ENCODE data around the gene CLGN. TPM values are rescaled to one million over a fixed set of nuclear protein-coding genes. Genes with fewer than 3 reads are reported as not detected.
A peak's percentile ranks its signal among the peaks of the same experiment; 100 is the strongest.

The CLGN gene
- total RNA-seq, 8 experiments from 2014 or later = 0.58 to 26.0 (median 21.4) TPM; not detected in 1

DNA sequence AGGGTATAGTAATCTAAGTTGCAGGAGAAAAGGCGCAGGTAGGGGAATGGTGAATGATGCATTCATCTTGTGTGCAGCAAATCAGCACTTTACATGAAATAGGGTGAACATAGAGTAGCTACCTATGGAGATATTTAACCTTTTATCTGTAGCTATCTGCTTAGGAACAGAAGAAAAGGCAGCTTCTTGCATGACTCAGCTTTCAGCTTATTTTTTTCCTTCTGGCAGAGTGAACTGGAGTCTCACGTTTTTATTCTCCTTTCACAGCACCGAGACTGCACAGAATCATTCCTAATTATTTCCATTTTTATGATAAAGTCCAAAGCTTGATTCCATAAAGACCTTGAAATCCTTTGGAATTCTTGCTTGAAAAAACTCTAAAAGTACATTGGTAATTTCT, 58.8 kb downstream of the CLGN start:
- no peak for ATAC-seq (replicated peaks in 6 of 8)
- H3K4me1 ChIP-seq (replicated peaks in 1 of 2) = no peaks in the 10 kb centered on the region
- H3K27ac ChIP-seq = no peak overlapping the region
- in situ Hi-C loops (cut with MboI; ENCODE audit: low pct_unique_long_range_greater_than_20kb in 2 of 9, low sequenced_read_pairs in 9 of 9, unreplicated experiment in 9 of 9) = loop anchor here in 4 of 9 experiments (25.0 kb wide), 3 partner anchors 244 to 769 kb away; partner anchors contain the start of gene RNF150 (in 1 of the 4)
- no peak overlapping the region for H3K4me3 ChIP-seq
- 5 to 97% (median 76%) methylated on average over 2 to 3 of the region's 3 CpGs; no CpG with 5 or more reads in 3 of the 10 experiments for WGBS, 10 experiments

DNA sequence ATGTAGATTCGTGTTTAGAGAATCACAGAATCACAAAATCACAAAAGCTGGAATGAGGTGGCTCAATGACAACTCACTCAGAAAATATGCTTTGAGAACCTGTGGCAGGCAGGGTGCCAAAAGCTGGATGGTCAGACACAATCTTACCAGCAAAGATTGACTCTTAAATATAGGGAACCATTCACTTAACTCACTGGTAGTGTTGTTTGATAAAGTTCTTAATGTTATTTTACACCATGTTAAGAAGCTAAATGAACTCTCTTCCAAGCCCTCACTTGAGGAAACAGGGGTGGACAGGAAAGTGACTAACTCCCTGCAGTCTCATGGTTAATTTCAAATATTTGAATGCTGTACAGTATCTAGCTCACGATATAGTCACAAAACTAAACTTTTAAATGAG, 59.7 kb downstream of the CLGN start:
- Histone ChIP-seq H3K27ac (no peak overlapping the region), H3K4me3 (no peak overlapping the region), H3K4me1 (replicated peaks in 1 of 2) (no peaks in the 10 kb centered on the region)
- 0 to 100% (median 38%) methylated on average over 1 to 2 of the region's 2 CpGs; no CpG with 5 or more reads in 2 of the 10 experiments for WGBS, 10 experiments
- ATAC-seq (replicated peaks in 6 of 8) = no peak
- in situ Hi-C loops (cut with MboI; ENCODE audit: low pct_unique_long_range_greater_than_20kb in 2 of 9, low sequenced_read_pairs in 9 of 9, unreplicated experiment in 9 of 9) = loop anchor here in 4 of 9 experiments (25.0 kb wide), 3 partner anchors 245 to 770 kb away; partner anchors contain the start of gene RNF150 (in 1 of the 4)

DNA sequence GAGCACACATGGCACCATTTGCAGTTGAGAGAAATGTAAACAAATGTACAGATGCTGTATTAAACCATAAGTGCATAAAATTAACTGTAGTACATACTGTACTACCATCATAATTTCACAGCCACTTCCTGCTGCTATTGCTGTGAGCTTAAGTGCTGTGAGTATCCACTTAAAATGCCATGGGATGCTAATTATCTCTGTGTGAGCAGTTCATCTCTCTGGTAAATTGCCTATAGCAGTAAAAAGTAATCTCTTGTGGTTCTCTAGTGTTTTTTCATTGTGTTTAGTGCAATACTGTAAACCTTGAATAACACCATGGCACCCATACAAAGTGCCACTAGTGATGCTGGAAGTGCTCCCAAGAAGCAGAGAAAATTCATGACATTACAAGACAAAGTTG, 63.9 kb downstream of the CLGN start:
- Histone ChIP-seq H3K4me1 (replicated peaks in 1 of 2) (no peaks in the 10 kb centered on the region), H3K27ac (no peak overlapping the region), H3K4me3 (no peak overlapping the region)
- peak in 1 of 8 experiments; percentile 88 for ATAC-seq (replicated peaks in 6 of 8)
- in situ Hi-C loops (cut with MboI; ENCODE audit: low pct_unique_long_range_greater_than_20kb in 2 of 9, low sequenced_read_pairs in 9 of 9, unreplicated experiment in 9 of 9) = loop anchor here in 4 of 9 experiments (25.0 kb wide), 3 partner anchors 249 to 774 kb away; partner anchors contain the start of gene RNF150 (in 1 of the 4)

DNA sequence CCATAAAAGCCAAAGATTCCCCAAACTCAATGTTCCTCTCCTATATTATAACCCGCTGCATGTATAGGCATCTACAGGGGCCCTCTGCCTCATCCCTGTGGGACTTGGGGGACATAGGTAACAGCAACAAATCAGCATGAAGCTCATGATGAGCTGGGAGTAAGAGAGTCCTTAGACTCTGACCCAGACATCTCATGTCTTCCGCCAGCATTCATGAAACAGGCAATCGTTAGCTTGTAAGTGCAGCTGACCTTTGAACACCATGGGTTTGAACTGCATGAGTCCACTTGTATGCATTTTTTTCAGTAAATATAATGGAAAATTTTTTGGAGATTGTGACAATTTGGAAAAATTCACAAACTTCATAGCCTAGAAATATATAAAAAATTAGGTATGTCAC, 64.4 kb downstream of the CLGN start:
- no peak overlapping the region for H3K27ac ChIP-seq
- no peak overlapping the region for H3K4me3 ChIP-seq
- ATAC-seq (replicated peaks in 6 of 8) = peak in 1 of 8 experiments; percentile 11
- in situ Hi-C loops (cut with MboI; ENCODE audit: low pct_unique_long_range_greater_than_20kb in 2 of 9, low sequenced_read_pairs in 9 of 9, unreplicated experiment in 9 of 9) = loop anchor here in 4 of 9 experiments (25.0 kb wide), 3 partner anchors 249 to 774 kb away; partner anchors contain the start of gene RNF150 (in 1 of the 4)
- H3K4me1 ChIP-seq (replicated peaks in 1 of 2) = no peaks in the 10 kb centered on the region
- WGBS, 10 experiments = 67 to 100% (median 93%) methylated on average over 1 to 3 of the region's 3 CpGs; no CpG with 5 or more reads in 3 of the 10 experiments

DNA sequence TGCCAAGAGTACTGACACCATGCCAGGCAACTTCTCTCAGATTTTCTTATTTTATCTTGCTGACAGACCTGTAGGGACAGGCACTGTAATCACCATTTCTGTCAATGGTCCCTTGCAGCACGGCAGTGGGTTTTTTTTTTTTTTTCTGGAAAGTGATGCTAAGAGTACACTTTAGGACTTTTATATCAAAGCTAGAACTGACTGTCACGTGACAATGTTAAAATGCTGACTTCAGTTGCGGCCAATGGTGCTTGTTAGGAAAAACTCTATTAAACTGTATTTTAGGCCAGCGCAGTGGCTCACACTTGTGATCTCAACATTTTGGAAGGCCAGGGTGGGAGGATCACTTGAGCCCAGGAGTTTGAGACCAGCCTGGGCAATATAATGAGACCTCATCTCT, 66.3 kb downstream of the CLGN start:
- ATAC-seq (replicated peaks in 6 of 8) = no peak
- in situ Hi-C loops (cut with MboI; ENCODE audit: low pct_unique_long_range_greater_than_20kb in 2 of 9, low sequenced_read_pairs in 9 of 9, unreplicated experiment in 9 of 9) = loop anchor here in 4 of 9 experiments (25.0 kb wide), 3 partner anchors 251 to 776 kb away; partner anchors contain the start of gene RNF150 (in 1 of the 4)

GRCh38 chr4:140359562-140360427, 67.7 kb downstream of the CLGN start:
- no peaks in the 10 kb centered on the region for H3K4me1 ChIP-seq (replicated peaks in 1 of 2)
- 0 to 85% (median 39%) methylated on average over 1 to 6 of the region's 7 CpGs for WGBS, 10 experiments
- no peak overlapping the region for H3K4me3 ChIP-seq
- H3K27ac ChIP-seq = no peak overlapping the region
- ATAC-seq (replicated peaks in 6 of 8) = peak; percentile 83 to 98 (median 88)
- in situ Hi-C loops (cut with MboI; ENCODE audit: low pct_unique_long_range_greater_than_20kb in 2 of 9, low sequenced_read_pairs in 9 of 9, unreplicated experiment in 9 of 9) = loop anchor here in 4 of 9 experiments (25.0 kb wide), 3 partner anchors 253 to 778 kb away; partner anchors contain the start of gene RNF150 (in 1 of the 4)

More for the DNA sequence above, 66.3 kb downstream of the CLGN start:
- Histone ChIP-seq H3K27ac (no peak overlapping the region), H3K4me3 (no peak overlapping the region), H3K4me1 (replicated peaks in 1 of 2) (no peaks in the 10 kb centered on the region)
- 67 to 100% (median 92%) methylated on average over 2 to 4 of the region's 4 CpGs; no CpG with 5 or more reads in 1 of the 10 experiments for WGBS, 10 experiments

DNA sequence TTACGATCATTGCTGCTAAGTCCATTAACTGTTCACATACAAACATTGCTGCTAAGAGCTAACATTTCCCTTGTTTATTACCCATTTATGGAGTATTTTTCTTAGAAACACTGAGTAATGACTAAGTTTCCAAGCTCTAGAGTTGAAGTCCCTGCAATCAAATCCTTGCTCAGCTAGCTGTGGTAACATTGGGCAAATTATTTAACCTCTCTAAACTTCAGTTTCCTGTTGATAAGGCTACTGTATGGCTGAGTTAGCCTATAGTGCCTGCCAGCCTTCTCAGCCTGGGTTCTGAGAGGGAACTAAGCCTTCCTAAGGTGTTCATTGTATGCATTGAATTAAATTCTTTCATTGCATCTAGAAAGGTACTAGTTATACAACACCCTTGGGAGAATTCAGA, 69.2 kb downstream of the CLGN start:
- H3K27ac ChIP-seq = no peak overlapping the region
- in situ Hi-C loops (cut with MboI; ENCODE audit: low pct_unique_long_range_greater_than_20kb in 2 of 9, low sequenced_read_pairs in 9 of 9, unreplicated experiment in 9 of 9) = loop anchor here in 4 of 9 experiments (25.0 kb wide), 3 partner anchors 254 to 779 kb away; partner anchors contain the start of gene RNF150 (in 1 of the 4)
- no peak for ATAC-seq (replicated peaks in 6 of 8)

GRCh38 chr4:140357868-140358267, 69.6 kb downstream of the CLGN start:
- in situ Hi-C loops (cut with MboI; ENCODE audit: low pct_unique_long_range_greater_than_20kb in 2 of 9, low sequenced_read_pairs in 9 of 9, unreplicated experiment in 9 of 9) = loop anchor here in 4 of 9 experiments (25.0 kb wide), 3 partner anchors 254 to 779 kb away; partner anchors contain the start of gene RNF150 (in 1 of the 4)
- Histone ChIP-seq H3K4me3 (no peak overlapping the region), H3K4me1 (replicated peaks in 1 of 2) (peaks cover 7% of the 10 kb centered on the region in 2 donors), H3K27ac (no peak overlapping the region)
- 0 to 100% (median 77%) methylated on average over 1 to 3 of the region's 3 CpGs; no CpG with 5 or more reads in 2 of the 10 experiments for whole genome bisulfite sequencing, 10 experiments
- no peak for ATAC-seq (replicated peaks in 6 of 8)

More for the DNA sequence above, 69.2 kb downstream of the CLGN start:
- Histone ChIP-seq H3K4me1 (replicated peaks in 1 of 2) (peaks cover 7% of the 10 kb centered on the region in 2 donors), H3K4me3 (no peak overlapping the region)
- WGBS, 10 experiments = 0% methylated on average over 1 of the region's 1 CpG; no CpG with 5 or more reads in 3 of the 10 experiments

DNA sequence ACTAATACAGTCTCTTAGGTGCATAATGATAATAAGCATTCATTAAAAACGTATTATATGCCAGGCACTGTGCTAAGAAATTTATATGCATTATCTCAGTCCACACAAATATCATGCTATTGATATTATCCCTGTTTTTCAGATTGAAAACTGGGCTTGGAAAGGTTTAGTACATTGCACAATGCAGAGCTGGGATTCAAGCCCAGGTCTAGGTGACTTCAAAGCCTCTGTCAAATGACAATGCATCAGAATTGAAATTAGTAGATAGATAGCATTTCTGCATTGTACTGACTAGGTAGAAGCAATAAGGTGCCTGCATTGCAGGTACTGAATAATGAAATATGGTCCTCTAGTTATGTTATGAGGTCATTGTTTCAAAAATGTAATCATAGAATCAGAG, 72.2 kb downstream of the CLGN start:
- 0 to 100% (median 25%) methylated on average over 1 of the region's 1 CpG; no CpG with 5 or more reads in 5 of the 10 experiments for WGBS, 10 experiments
- no peak for ATAC-seq (replicated peaks in 6 of 8)
- in situ Hi-C loops (cut with MboI; ENCODE audit: low pct_unique_long_range_greater_than_20kb in 2 of 9, low sequenced_read_pairs in 9 of 9, unreplicated experiment in 9 of 9) = loop anchor here in 4 of 9 experiments (25.0 kb wide), 3 partner anchors 257 to 782 kb away; partner anchors contain the start of gene RNF150 (in 1 of the 4)

GRCh38 chr4:140353786-140354185, 73.7 kb downstream of the CLGN start:
- Histone ChIP-seq H3K4me1 (replicated peaks in 1 of 2) (peaks cover 24% of the 10 kb centered on the region in 2 donors), H3K27ac (no peak overlapping the region), H3K4me3 (no peak overlapping the region)
- ATAC-seq (replicated peaks in 6 of 8) = peak in 5 of 8 experiments; percentile 21 to 55 (median 36)
- WGBS, 10 experiments = 20 to 76% (median 54%) methylated on average over 1 to 6 of the region's 6 CpGs
- in situ Hi-C loops (cut with MboI; ENCODE audit: low pct_unique_long_range_greater_than_20kb in 2 of 9, low sequenced_read_pairs in 9 of 9, unreplicated experiment in 9 of 9) = loop anchor here in 4 of 9 experiments (25.0 kb wide), 3 partner anchors 259 to 784 kb away; partner anchors contain the start of gene RNF150 (in 1 of the 4)

More for the DNA sequence above, 72.2 kb downstream of the CLGN start:
- Histone ChIP-seq H3K4me1 (replicated peaks in 1 of 2) (peaks cover 20 to 22% of the 10 kb centered on the region in 2 donors), H3K4me3 (no peak overlapping the region), H3K27ac (no peak overlapping the region)

GRCh38 chr4:140351093-140352075, 76.1 kb downstream of the CLGN start:
- peaks cover 24% of the 10 kb centered on the region in 2 donors for H3K4me1 ChIP-seq (replicated peaks in 1 of 2)
- no peak overlapping the region for H3K4me3 ChIP-seq
- WGBS, 10 experiments = 18 to 85% (median 63%) methylated on average over 3 to 21 of the region's 28 CpGs
- peak overlapping the region; percentile 35 to 54 for H3K27ac ChIP-seq
- in situ Hi-C loops (cut with MboI; ENCODE audit: low pct_unique_long_range_greater_than_20kb in 2 of 9, low sequenced_read_pairs in 9 of 9, unreplicated experiment in 9 of 9) = loop anchor here in 4 of 9 experiments (25.0 kb wide), 3 partner anchors 261 to 786 kb away; partner anchors contain the start of gene RNF150 (in 1 of the 4)
- peak in 5 of 8 experiments; percentile 54 to 85 (median 80) for ATAC-seq (replicated peaks in 6 of 8)
